Measurements from ENCODE around the gene HHLA2. TPM values are rescaled to one million over a fixed set of nuclear protein-coding genes. Genes with fewer than 3 reads are reported as not detected.

HHLA2 gene
- total RNA-seq, 1 donor from 2014 or later, result not detected

- Histone ChIP-seq H3K36me3 (ENCODE audit: control insufficient read depth, insufficient read depth, low read length) (no peaks in the 10 kb centered on the region), H3K27me3 (ENCODE audit: control insufficient read depth, insufficient read depth, low read length) (no peaks in the 10 kb centered on the region), H3K4me3 (ENCODE audit: low read depth, low read length) (no peak overlapping the region)
- TF ChIP-seq CTCF (IDR thresholded peaks at IDR 0.05; ENCODE audit: insufficient read depth, low read length, severe bottlenecking), result no peak
- no peak for FAIRE-seq
- DNase-seq (ENCODE audit: low read depth), result no peak
Observed at GRCh38 chr3:108389372-108389771, 93.0 kb downstream of the HHLA2 start.

GRCh38 chr3:108391917-108392593 lies 95.7 kb downstream of the HHLA2 start:
- no peaks in the 10 kb centered on the region for H3K36me3 ChIP-seq (ENCODE audit: control insufficient read depth, insufficient read depth, low read length)
- H3K27me3 ChIP-seq (ENCODE audit: control insufficient read depth, insufficient read depth, low read length), result no peaks in the 10 kb centered on the region
- no peak for TF ChIP-seq CTCF (IDR thresholded peaks at IDR 0.05; ENCODE audit: insufficient read depth, low read length, severe bottlenecking)
- H3K4me3 ChIP-seq (ENCODE audit: low read depth, low read length), result no peak overlapping the region
- FAIRE-seq (no peak), DNase-seq (ENCODE audit: low read depth) (peak; percentile 18)

GRCh38 chr3:108393128-108393900 lies 97.0 kb downstream of the HHLA2 start:
- Histone ChIP-seq H3K36me3 (ENCODE audit: control insufficient read depth, insufficient read depth, low read length) (no peaks in the 10 kb centered on the region), H3K27me3 (ENCODE audit: control insufficient read depth, insufficient read depth, low read length) (no peaks in the 10 kb centered on the region), H3K4me3 (ENCODE audit: low read depth, low read length) (no peak overlapping the region)
- DNase-seq (ENCODE audit: low read depth), result no peak
- no peak for TF ChIP-seq CTCF (IDR thresholded peaks at IDR 0.05; ENCODE audit: insufficient read depth, low read length, severe bottlenecking)
- FAIRE-seq, result no peak

GRCh38 chr3:108394016-108394415 lies 97.7 kb downstream of the HHLA2 start:
- FAIRE-seq, result no peak

DNA sequence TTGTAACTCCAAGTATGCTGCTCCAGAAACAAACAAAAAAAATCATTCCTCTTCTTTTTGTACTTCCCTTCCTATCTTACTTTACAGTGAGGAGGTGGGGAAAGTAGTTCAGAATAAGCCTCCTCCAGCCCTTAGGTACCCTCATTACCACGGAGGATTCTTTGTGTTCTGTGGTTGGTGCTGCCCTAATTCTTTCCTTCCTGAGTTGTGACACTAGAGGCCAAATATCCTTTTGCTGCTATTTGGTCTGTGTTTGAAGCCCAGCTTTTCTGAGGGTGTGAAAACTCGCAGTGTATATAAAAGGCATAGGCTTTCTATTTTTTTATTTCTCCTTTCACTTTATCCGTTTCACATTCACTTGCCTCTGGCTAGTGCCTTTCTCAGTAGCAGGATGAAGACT lies 98.2 kb downstream of the HHLA2 start:
- Histone ChIP-seq H3K4me3 (ENCODE audit: low read depth, low read length) (no peak overlapping the region), H3K36me3 (ENCODE audit: control insufficient read depth, insufficient read depth, low read length) (no peaks in the 10 kb centered on the region), H3K27me3 (ENCODE audit: control insufficient read depth, insufficient read depth, low read length) (no peaks in the 10 kb centered on the region)
- TF ChIP-seq CTCF (IDR thresholded peaks at IDR 0.05; ENCODE audit: insufficient read depth, low read length, severe bottlenecking), result no peak
- no peak for FAIRE-seq
- DNase-seq (ENCODE audit: low read depth), result no peak

More at GRCh38 chr3:108394016-108394415, 97.7 kb downstream of the HHLA2 start:
- TF ChIP-seq CTCF (IDR thresholded peaks at IDR 0.05; ENCODE audit: insufficient read depth, low read length, severe bottlenecking), result no peak
- Histone ChIP-seq H3K4me3 (ENCODE audit: low read depth, low read length) (no peak overlapping the region), H3K27me3 (ENCODE audit: control insufficient read depth, insufficient read depth, low read length) (no peaks in the 10 kb centered on the region), H3K36me3 (ENCODE audit: control insufficient read depth, insufficient read depth, low read length) (no peaks in the 10 kb centered on the region)
- peak; percentile 3 for DNase-seq (ENCODE audit: low read depth)

Measured in bronchial epithelial cell (primary cell).